Fibroblast of villous mesenchyme (primary cell): Measurements from ENCODE around the gene EPB42. TPM values are rescaled to one million over a fixed set of nuclear protein-coding genes. Genes with fewer than 3 reads are reported as not detected.

Source experiments
- DNase-seq: peaks from one replicate; pipeline ENCODE4 v3.0.0-alpha.2; 2010; ENCODE audit warnings: low read depth
- H3K4me3 ChIP-seq: 2 replicates; pipeline ENCODE4 v1.5.1; 2011; ENCODE audit warnings: low read depth, mild to moderate bottlenecking, low read length
- total RNA-seq: library from RNA; depleted of rRNA; stranded (reverse); fragments of >200 nt; gene quantifications from 2 replicates; pipeline ENCODE4 v1.2.3, GENCODE V29; 2012
- TF ChIP-seq, protein P1 (sequence below): IDR thresholded peaks from 2 replicates; pipeline ENCODE4 v1.5.1; 2012; ENCODE audit warnings: low read depth, mild to moderate bottlenecking, low read length; ENCODE audit not compliant: insufficient read depth

The EPB42 gene
- total RNA-seq, 1 donor = not detected

DNA sequence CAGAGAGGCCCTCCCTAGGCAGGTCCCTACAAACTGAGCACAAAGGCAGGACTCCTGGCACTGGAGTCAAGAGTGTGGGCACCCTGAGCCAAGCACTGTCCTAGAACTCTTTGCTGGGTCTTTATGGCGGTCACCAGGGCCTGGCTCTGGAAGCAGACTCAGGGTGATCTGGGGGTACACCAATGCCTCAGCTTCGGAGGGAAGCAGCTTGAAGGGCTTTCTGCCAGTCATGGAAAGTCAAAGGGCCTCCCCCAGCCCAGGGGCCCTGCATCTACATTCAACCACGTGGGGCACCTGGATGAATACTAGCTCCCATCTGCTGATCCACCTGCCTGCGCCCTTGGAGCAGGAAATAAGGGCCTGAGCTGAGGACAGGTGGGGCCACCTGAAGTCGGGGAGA is 7.4 kb downstream of the EPB42 start:
- H3K4me3 ChIP-seq = no peak overlapping the region
- no peak for DNase-seq
- TF ChIP-seq, protein P1, sequence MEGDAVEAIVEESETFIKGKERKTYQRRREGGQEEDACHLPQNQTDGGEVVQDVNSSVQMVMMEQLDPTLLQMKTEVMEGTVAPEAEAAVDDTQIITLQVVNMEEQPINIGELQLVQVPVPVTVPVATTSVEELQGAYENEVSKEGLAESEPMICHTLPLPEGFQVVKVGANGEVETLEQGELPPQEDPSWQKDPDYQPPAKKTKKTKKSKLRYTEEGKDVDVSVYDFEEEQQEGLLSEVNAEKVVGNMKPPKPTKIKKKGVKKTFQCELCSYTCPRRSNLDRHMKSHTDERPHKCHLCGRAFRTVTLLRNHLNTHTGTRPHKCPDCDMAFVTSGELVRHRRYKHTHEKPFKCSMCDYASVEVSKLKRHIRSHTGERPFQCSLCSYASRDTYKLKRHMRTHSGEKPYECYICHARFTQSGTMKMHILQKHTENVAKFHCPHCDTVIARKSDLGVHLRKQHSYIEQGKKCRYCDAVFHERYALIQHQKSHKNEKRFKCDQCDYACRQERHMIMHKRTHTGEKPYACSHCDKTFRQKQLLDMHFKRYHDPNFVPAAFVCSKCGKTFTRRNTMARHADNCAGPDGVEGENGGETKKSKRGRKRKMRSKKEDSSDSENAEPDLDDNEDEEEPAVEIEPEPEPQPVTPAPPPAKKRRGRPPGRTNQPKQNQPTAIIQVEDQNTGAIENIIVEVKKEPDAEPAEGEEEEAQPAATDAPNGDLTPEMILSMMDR = no peak

DNA sequence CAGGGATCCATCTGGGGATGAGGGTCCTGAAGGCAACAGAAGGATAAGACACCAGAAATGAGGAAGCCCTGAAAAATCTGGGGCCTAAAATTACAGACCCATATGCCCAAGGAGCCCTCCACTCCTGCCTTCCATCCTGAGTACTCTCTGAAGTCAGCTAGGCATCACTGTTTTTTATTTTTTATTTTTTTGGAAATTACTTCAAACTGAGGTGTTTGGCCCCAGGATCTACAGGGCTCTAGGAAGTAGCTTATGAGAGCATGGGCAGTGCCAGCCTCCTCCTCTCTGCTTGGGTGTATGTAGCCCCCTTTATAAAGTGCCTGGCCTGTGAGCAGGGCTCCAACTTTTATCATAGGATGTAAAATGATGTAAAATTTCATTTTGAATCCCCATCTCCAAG is 7.9 kb downstream of the EPB42 start:
- no peak for DNase-seq
- TF ChIP-seq, protein P1 = no peak
- no peak overlapping the region for H3K4me3 ChIP-seq

DNA sequence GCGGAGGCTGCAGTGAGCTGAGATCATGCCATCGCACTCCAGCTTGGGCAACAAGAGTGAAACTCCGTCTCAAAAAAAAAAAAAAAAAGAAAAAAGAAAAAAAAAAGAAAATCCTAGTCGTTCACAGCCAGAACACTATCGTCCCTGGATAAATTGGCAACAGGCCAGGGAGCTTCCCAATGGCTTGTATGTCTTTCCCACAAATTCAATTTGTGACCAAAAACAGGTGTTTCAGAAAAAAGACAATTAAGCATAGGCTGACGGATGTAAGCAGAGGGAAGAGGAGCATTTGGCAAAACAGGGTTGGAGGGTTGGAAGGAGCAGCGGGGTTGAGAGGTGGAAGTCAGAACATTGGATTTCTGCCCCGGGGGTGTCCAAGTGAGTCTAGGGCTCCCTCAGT is 8.5 kb downstream of the EPB42 start:
- TF ChIP-seq, protein P1 = no peak
- H3K4me3 ChIP-seq = no peak overlapping the region
- DNase-seq = no peak

DNA sequence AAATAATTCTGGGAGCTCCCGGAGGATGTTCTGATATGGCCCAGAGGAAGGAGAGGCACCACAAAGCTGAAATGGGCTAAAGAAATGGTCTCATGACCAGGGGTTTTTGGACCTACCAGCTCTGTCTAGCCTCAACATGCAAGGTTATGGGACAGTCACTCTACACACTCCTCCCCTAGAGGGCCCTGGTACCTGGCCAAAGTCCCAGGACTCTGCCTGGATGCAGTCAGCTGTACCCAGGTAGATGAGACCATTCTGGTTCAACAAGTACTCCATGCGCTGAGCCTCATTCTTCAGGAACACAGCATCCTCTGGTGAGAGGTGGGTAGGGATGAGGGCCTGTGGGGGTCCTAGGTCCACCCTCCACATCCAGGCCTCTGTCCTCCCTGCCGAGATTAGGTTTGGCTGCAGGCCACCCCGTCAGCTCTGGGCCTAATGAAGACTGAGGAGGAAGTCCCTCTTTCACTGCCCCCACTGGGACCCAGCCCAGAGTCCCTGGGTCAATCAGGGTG is 9.5 kb downstream of the EPB42 start:
- no peak for DNase-seq
- H3K4me3 ChIP-seq = no peak overlapping the region
- TF ChIP-seq, protein P1 = no peak

DNA sequence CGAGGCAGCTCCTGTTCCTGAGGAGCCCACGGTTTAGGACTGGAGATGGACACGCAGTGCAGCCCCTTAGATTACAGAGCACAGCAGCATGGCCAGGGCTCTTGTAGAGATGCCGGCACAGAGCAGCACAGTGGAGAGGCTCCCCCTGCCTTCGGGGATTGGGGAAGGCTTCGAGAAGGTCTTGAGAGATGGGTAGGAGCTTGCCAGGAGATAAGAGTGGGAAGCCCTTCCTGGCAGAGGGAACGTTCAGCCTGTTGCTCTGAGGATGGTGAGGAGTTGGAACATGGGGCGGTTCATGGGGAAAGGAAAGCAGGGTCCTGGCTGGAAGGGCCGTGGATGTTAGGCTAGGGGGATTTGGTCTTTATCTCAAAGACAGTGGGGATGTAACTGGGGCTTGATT is 10.0 kb downstream of the EPB42 start:
- DNase-seq = no peak
- TF ChIP-seq, protein P1 = no peak
- H3K4me3 ChIP-seq = no peak overlapping the region

DNA sequence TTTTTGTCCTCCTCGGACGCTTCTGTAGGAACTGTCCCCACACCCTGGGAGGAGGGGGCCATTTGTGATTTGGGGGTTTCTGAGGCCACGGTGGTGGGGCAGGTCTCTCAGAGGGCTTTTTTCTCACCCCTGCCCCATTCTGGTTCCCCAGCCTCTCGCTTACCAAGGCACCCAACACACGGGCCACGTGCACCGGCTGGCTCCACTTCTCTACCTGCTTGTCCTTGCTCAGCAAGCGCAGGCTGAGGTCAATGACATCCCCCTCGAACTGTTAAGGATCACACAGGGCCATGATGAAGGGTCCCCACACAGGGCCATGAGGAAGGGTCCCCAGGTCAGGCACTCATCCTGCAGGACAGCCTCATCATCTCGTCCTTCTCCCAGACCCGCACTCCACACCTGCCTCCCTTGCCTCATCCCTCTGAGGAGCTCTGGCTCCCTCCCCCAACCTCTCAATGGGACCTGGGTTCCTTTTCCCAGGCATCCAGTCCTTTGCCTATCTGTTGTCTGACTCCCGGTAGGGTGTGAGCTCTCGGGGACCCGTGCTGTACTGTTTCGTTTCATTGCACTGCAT is 10.6 kb downstream of the EPB42 start:
- TF ChIP-seq, protein P1 = no peak
- DNase-seq = no peak

DNA sequence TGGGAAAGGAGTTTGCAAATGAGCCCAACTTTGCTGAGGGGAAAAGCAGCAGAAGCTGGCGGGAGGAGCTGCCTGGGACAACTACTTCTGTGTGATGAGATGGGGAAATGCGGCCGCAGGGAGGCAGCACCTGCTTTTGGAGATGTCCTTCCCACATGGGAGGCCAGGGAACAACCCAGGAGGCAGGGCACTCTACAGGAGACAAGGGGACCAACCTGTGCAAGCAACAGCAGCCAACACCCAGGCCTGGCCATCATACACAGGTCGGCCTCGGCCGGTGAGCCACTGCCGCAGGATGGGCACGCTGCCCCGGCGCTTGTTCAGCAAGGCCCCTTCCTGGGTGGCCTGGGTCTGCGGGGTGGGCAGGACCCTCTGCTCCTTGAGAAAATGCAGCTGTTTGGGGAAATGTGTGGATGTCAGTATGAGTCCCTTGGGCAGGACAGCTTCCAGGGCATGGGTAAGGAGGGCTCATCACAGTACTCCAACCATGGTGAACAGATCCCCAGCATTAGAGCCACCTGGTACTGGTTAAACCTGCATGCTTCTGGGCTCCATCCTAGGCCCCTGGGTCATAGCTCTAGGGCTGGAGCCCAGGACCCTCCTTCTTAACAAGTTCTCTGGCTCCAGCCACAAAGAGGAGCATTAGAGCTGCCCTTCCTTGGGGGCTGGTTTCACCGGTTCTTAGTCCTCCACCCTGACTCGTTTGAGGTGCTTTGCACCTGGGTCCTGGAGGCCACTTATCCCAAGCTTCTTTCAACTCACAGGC is 11.6 kb downstream of the EPB42 start:
- DNase-seq = peak; percentile 16
- no peak overlapping the region for H3K4me3 ChIP-seq
- TF ChIP-seq, protein P1 = no peak

More for the DNA sequence above, 10.6 kb downstream of the EPB42 start:
- no peak overlapping the region for H3K4me3 ChIP-seq
